Measurements from ENCODE around the gene SMIM26.

Gene SMIM26

DNA sequence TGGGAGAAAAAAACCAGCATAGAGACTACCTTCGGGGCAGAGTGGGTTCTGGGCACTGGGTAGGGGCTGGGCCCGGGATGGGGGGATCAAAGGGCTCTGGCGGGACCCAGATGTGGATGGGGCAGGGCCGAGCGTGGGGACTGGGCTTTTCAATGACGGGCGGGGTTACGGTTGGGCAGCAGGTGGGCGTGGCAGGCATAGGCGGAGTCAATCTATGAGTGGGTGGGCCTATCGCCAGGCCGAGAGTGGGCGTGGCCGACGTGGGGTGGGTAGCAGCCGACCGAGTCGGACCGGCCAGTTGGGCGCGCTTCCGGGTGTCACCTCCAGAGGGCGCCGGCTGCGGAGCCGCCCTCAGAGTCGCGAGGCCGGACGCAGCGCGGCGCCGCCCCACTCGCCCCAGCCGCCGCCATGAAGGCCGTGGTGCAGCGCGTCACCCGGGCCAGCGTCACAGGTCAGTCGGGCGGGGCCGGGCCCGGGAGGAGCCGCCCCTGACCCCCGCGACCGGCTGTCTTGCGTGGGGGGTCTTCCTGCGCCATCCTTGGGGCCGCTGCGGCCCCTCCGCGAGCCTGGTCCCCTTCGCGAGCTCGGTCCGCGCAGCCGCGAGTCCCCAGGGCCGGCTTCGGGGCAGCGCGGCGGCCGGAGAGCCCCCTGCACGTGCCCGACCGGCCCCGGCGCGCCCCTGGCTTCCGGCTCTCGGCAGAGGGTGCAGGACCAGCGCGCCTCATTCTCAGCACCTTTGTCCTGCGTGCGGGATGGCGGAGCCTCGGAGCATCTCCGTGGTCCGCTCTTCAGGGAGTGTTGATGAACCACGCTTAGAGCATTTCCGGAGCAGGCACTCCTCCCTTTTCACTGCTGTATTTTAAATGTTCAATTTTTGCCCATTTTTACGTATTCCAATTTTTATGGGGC lies 20.7 kb downstream of the SMIM26 start, which contains the start of gene DTD1:
Gene DTD1 (plus strand): TSS at position 390 of the 909 bp plus-strand sequence. CDS start 19 bp downstream, at position 409.
- DNase-seq: peak; percentile 44

DNA sequence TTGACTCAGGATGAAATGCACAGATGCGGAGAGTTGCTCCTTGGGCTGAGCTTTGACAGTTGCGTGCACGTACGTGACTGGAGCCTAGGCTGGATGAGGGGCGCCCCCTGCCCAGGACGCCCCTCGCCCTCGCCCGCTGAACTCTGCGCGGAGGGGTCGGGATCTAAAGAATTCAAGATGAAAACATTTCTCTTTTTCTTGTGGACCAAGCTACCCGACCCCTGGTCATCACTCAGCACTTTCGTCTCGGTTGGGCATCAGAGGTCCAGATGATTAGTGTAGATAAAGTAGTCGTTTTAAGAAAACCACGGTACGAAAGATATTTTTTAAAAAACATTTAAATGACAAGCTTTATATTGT lies 21.3 kb downstream of the SMIM26 start:
- no peak for DNase-seq

DNA sequence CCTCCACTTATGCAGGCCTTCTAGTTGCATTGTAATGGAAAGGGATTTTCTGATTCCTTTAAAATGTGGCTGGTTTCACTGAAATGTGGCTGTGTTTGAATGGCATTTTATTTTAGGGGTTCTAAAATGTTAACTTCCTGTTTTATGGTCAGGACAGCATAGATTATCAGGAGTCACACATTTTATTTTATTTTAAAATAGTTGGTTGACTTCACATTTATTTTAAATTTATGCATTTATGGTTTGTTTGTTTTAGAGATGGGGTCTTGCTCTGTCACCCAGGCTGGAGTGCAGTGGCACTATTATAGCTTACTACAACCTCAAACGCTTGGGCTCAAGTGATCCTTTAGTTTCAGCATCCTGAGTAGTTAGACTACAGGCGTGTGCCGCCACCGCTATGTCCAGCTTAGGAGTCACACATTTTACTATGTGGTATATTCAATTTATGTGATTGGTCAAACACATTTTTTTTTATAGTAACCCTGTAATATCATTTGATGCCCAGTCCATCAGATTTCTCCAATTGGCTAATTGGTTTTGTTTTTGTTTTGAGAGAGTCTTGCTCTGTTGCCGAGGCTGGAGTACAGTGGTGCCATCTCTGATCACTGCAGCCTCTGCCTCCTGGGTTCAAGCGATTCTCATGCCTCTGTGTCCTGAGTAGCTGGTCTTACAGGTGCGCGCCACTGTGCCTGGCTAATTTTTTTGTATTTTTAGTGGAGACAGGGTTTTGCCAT lies 22.9 kb downstream of the SMIM26 start:
- DNase-seq: no peak

DNA sequence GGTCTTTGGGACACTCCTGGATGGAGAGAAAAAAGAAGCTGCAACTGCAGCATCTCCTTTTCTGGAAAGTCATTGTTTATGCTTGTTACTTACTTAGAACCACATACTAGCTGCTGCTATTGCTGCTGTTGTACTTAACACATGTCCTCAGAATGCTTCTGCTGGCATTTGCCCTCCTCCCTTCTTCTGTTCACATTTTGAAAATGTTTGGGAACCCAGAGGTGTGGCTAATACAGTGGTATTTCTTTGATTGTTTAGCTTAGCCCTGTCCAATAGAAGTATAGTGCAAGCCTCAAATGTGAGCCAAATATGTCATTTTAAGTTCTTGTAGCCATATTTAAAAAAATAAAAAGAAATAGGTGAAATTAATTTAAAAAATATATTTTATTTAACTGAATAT lies 29.0 kb downstream of the SMIM26 start:
- DNase-seq: no peak

DNA sequence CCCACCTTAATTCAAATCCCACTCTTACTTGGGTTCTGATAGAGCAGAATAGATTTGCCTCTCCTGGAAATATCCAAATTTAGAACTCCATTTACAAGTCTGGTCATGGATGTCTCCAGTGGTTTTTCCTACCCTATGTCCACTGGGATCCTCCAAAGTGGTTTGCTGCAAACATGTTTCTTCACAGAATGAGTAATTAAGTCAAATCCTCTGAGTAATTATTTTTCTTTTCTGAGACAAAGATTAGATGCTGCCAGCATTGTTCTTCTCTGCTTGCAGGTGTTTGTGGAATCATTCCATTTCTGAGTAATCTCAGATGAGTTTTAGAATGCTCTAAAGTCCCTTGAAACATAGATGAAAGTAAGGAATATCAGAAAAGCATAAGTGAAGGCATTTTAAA lies 42.5 kb downstream of the SMIM26 start:
- no peak for DNase-seq

DNA sequence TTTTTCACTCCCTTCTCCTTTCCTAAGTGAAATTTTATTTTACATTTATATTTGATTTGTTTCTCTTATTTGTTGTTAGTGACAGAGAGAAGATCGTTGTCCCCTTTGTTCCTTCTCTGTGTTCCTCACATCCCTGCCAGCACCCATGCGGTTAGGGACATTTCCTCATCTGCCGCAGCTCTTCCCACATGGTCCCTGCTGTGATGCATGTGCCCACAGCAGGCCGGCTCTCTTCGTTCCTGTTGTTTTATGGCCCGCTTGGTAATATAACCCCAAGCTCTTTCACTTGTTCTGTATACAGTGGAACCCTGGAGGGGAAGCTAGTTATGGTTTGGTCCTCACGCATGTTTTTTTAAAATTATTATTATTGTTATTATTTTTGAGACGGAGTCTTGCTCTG lies 44.3 kb downstream of the SMIM26 start:
- no peak for DNase-seq

DNA sequence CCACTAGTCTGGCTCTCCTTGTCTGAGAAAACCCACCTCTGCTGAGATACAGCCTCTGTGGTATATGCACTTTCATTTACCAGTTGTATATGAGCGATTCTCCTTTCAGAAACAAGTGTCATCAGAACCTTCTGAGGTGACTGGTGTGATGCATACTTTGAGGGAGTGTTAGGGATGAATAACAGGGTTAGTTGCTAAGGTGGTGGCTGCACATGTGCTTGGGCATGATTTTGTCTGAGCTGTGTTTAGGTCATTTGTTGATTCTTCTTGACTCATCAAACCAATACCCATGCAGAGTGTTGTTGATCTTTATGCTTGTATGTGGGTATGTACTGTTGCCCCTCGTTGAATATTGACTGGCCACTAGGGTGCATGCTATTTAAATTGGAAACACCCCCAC lies 46.3 kb downstream of the SMIM26 start:
- DNase-seq: no peak

DNA sequence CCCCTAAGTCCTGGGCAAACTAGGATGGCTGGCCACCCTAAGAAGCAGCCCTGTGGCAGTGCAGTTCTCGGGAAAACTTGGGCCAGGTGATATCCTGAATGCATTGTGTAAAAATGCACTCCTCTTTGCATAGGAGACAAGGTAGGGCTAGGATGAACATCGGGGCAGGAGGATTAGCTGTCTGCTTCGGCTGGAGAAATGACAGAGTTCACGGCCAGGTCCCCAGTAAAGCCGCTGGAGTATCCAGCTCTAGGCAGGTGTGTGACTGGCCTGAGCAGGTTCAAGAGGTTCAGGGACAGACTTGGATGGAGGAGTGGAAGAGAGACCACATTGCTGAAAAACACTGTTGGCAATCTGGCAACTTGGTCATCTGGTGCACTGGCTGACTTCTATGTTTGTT lies 47.0 kb downstream of the SMIM26 start:
- DNase-seq: no peak

DNA sequence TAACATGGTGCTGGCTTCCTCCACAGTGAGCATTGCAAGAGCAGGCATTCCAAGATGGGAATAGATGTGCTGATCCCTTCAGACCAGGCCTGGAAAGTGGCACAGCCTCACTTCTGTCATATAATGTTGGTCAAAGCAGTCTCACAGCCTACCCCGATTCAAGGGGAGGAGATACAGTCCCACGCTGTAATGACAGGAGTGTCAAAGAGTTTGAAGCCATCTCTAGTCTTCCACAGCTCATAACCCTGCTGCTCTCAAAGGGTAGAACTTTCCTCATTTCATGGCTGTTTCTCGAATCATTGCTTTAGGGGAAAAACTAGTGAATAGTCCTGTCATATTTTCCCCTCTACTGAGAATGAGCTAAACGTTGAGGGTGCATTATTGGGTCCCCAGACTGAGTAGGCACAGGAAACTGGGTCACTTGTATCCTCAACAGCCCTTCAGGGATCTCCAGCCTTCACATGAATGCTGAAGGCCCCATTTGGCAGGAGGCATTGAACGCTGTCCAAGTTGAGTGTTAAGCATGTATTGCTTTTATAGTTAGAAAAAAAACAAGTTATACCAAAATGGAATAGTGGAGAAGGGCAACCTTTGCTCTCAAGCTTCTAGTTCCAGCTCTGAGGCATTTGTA lies 47.9 kb downstream of the SMIM26 start:
- DNase-seq: no peak
